GM18505 (cell line): ENCODE measurements around the gene HEPN1.

Experiments used
- ATAC-seq: cut with Tn5 transposase; IDR thresholded peaks from one replicate; pipeline ENCODE4 v1.9.1; 2021; ENCODE audit not compliant: unreplicated experiment
- POLR2A ChIP-seq: IDR thresholded peaks from 4 replicates; pipeline ENCODE4 v1.6.1; 2011; ENCODE audit warnings: borderline replicate concordance; ENCODE audit not compliant: insufficient read depth, insufficient read length; ENCODE audit errors: extremely low read depth

Gene HEPN1

GRCh38 chr11:124889191-124890091 lies 29.6 kb upstream of the HEPN1 start:
- TF ChIP-seq POLR2A = no peak
- no peak for ATAC-seq

- TF ChIP-seq POLR2A = no peak
- no peak for ATAC-seq
Observed at GRCh38 chr11:124890151-124890550, 28.9 kb upstream of the HEPN1 start.

GRCh38 chr11:124890683-124891372 lies 28.2 kb upstream of the HEPN1 start:
- ATAC-seq = no peak
- no peak for TF ChIP-seq POLR2A

GRCh38 chr11:124891373-124891861 lies 27.6 kb upstream of the HEPN1 start:
- TF ChIP-seq POLR2A = no peak
- no peak for ATAC-seq

GRCh38 chr11:124892146-124892545 lies 26.9 kb upstream of the HEPN1 start:
- ATAC-seq = no peak

GRCh38 chr11:124892750-124893454 lies 26.1 kb upstream of the HEPN1 start:
- ATAC-seq = no peak
- no peak for TF ChIP-seq POLR2A

More at GRCh38 chr11:124892146-124892545, 26.9 kb upstream of the HEPN1 start:
- no peak for TF ChIP-seq POLR2A

GRCh38 chr11:124893781-124894401 lies 25.2 kb upstream of the HEPN1 start:
- no peak for TF ChIP-seq POLR2A
- no peak for ATAC-seq

GRCh38 chr11:124894606-124895430 lies 24.2 kb upstream of the HEPN1 start:
- ATAC-seq = no peak
- no peak for TF ChIP-seq POLR2A

GRCh38 chr11:124895471-124895971 lies 23.5 kb upstream of the HEPN1 start:
- no peak for TF ChIP-seq POLR2A
- ATAC-seq = no peak

GRCh38 chr11:124896071-124896750 lies 22.8 kb upstream of the HEPN1 start:
- no peak for ATAC-seq
- no peak for TF ChIP-seq POLR2A

GRCh38 chr11:124896821-124897391 lies 22.1 kb upstream of the HEPN1 start:
- ATAC-seq = no peak
- no peak for TF ChIP-seq POLR2A
